WTC11 (cell line): Measurements from ENCODE around the gene ARHGEF17.

Experiments
- CBFB ChIP-seq: sonication (generic); formaldehyde crosslinking; IDR thresholded peaks from 2 replicates; pipeline ENCODE4 v1.8.1; 2022; ENCODE audit warnings: mild to moderate bottlenecking, low read depth, missing genetic modification reagents
- CTCF ChIP-seq: fragments of 200-600 bp; IDR thresholded peaks from 2 replicates; pipeline ENCODE4 v1.8.0; 2022; ENCODE audit warnings: antibody characterized with exemption
- ELF4 ChIP-seq: sonication (generic); formaldehyde crosslinking; IDR thresholded peaks from 2 replicates; pipeline ENCODE4 v1.8.1; 2022; ENCODE audit warnings: low read depth, mild to moderate bottlenecking, moderate library complexity, missing genetic modification reagents
- JUN ChIP-seq: sonication (generic); formaldehyde crosslinking; IDR thresholded peaks from 2 replicates; pipeline ENCODE4 v1.8.0; 2023; ENCODE audit warnings: mild to moderate bottlenecking, missing genetic modification reagents
- MLX ChIP-seq: sonication (generic); formaldehyde crosslinking; IDR thresholded peaks from 2 replicates; pipeline ENCODE4 v1.8.1; 2023; ENCODE audit warnings: mild to moderate bottlenecking, missing genetic modification reagents, moderate library complexity
- NR2C2 ChIP-seq: sonication (generic); formaldehyde crosslinking; IDR thresholded peaks from 2 replicates; pipeline ENCODE4 v1.8.0; 2022; ENCODE audit warnings: mild to moderate bottlenecking, missing genetic modification reagents
- ZNF138 ChIP-seq: sonication (generic); formaldehyde crosslinking; conservative IDR thresholded peaks from 2 replicates; pipeline ENCODE4 v1.8.1; 2022; ENCODE audit warnings: mild to moderate bottlenecking, moderate library complexity, missing genetic modification reagents
- ZNF263 ChIP-seq: sonication (generic); formaldehyde crosslinking; IDR thresholded peaks from 2 replicates; pipeline ENCODE4 v1.8.1; 2022; ENCODE audit warnings: low read depth, mild to moderate bottlenecking, moderate library complexity, missing genetic modification reagents
- ZSCAN18 ChIP-seq: fragments of 250-450 bp; sonication (Bioruptor Pico); IDR thresholded peaks from 2 replicates; pipeline ENCODE4 v2.1.2; 2022; ENCODE audit warnings: mild to moderate bottlenecking, moderate library complexity
- TF ChIP-seq, protein P1 (sequence below): sonication (generic); formaldehyde crosslinking; IDR thresholded peaks from 2 replicates; pipeline ENCODE4 v1.8.0; 2022; ENCODE audit warnings: mild to moderate bottlenecking, missing genetic modification reagents
- TF ChIP-seq, protein P2 (sequence below): sonication (generic); formaldehyde crosslinking; IDR thresholded peaks from 2 replicates; pipeline ENCODE4 v1.8.1; 2023; ENCODE audit warnings: mild to moderate bottlenecking, moderate library complexity, missing genetic modification reagents

DNA sequence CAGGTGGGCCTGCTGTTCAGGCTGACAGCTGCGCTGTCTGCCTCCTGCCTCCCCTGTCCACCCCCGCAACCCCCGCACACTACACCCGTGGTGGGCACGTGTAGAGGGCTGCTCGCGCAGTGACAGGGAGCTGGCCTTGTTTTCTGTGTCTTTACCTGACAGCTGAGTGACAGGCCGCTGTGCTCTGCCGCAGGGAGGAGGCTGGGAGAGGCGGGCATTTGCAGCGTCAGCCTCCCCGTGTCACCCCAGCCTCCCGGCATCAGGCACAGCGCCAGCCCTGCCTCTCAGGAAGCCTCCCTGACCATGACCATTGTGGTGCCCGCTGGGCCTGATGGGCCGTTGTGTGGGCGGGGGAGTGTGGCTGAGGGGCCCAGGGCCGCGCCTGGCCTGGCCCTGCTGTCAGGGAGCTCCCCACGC, 36.1 kb downstream of the ARHGEF17 start:
- no peak for TF ChIP-seq MLX (CRISPR knock-in tag)
- no peak for TF ChIP-seq ELF4 (CRISPR knock-in tag)
- TF ChIP-seq NR2C2 (CRISPR knock-in tag): no peak
- no peak for TF ChIP-seq CTCF
- TF ChIP-seq JUN (CRISPR knock-in tag): no peak
- no peak for TF ChIP-seq CBFB (CRISPR knock-in tag)
- no peak for TF ChIP-seq ZNF263 (CRISPR knock-in tag)
- no peak for TF ChIP-seq ZNF138 (CRISPR knock-in tag)
- TF ChIP-seq, protein P1, sequence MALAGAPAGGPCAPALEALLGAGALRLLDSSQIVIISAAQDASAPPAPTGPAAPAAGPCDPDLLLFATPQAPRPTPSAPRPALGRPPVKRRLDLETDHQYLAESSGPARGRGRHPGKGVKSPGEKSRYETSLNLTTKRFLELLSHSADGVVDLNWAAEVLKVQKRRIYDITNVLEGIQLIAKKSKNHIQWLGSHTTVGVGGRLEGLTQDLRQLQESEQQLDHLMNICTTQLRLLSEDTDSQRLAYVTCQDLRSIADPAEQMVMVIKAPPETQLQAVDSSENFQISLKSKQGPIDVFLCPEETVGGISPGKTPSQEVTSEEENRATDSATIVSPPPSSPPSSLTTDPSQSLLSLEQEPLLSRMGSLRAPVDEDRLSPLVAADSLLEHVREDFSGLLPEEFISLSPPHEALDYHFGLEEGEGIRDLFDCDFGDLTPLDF (CRISPR knock-in tag): no peak
- TF ChIP-seq ZSCAN18 (CRISPR knock-in tag): no peak
- TF ChIP-seq, protein P2, sequence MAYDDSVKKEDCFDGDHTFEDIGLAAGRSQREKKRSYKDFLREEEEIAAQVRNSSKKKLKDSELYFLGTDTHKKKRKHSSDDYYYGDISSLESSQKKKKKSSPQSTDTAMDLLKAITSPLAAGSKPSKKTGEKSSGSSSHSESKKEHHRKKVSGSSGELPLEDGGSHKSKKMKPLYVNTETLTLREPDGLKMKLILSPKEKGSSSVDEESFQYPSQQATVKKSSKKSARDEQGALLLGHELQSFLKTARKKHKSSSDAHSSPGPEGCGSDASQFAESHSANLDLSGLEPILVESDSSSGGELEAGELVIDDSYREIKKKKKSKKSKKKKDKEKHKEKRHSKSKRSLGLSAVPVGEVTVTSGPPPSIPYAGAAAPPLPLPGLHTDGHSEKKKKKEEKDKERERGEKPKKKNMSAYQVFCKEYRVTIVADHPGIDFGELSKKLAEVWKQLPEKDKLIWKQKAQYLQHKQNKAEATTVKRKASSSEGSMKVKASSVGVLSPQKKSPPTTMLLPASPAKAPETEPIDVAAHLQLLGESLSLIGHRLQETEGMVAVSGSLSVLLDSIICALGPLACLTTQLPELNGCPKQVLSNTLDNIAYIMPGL (CRISPR knock-in tag): no peak
